H9 (cell line): Measurements from ENCODE around the gene JAKMIP1. TPM values are rescaled to one million over a fixed set of nuclear protein-coding genes. Genes with fewer than 3 reads are reported as not detected.

Experiments used
- DNase-seq: peaks from one replicate; pipeline ENCODE4 v3.0.0-alpha.2; 2017
- H2AFZ ChIP-seq: one replicate; pipeline ENCODE4 v1.6.1; 2013; ENCODE audit warnings: mild to moderate bottlenecking, low read length, control low read depth, moderate library complexity
- H2AK5ac ChIP-seq: 2 replicates; pipeline ENCODE4 v1.6.1; 2013; ENCODE audit warnings: low read length, control low read depth, mixed read lengths; ENCODE audit not compliant: insufficient read length
- H2BK120ac ChIP-seq: one replicate; pipeline ENCODE4 v1.6.1; 2013; ENCODE audit warnings: low read depth, mild to moderate bottlenecking, low read length, control low read depth, inconsistent platforms; ENCODE audit not compliant: poor library complexity, severe bottlenecking
- H2BK12ac ChIP-seq: 2 replicates; pipeline ENCODE4 v1.6.1; 2013; ENCODE audit warnings: low read length, control low read depth, mixed read lengths, low read depth; ENCODE audit not compliant: insufficient read length
- H2BK15ac ChIP-seq: 2 replicates; pipeline ENCODE4 v1.6.1; 2013; ENCODE audit warnings: low read depth, low read length, control low read depth
- H2BK20ac ChIP-seq: one replicate; pipeline ENCODE4 v1.6.1; 2013; ENCODE audit warnings: low read depth, mild to moderate bottlenecking, low read length, control low read depth, inconsistent platforms; ENCODE audit not compliant: poor library complexity, severe bottlenecking
- H2BK5ac ChIP-seq: 2 replicates; pipeline ENCODE4 v1.6.1; 2013; ENCODE audit warnings: low read length, control low read depth, mixed read lengths; ENCODE audit not compliant: insufficient read length
- H3K14ac ChIP-seq: 2 replicates; pipeline ENCODE4 v1.6.1; 2013; ENCODE audit warnings: low read length, control low read depth; ENCODE audit not compliant: insufficient read depth
- H3K18ac ChIP-seq: 2 replicates; pipeline ENCODE4 v1.6.1; 2013; ENCODE audit warnings: low read depth, mild to moderate bottlenecking, mixed read lengths, low read length, control low read depth; ENCODE audit not compliant: insufficient read length
- H3K23ac ChIP-seq: 2 replicates; pipeline ENCODE4 v1.6.1; 2013; ENCODE audit warnings: low read length, control low read depth, mixed read lengths, low read depth; ENCODE audit not compliant: insufficient read length
- H3K23me2 ChIP-seq: 2 replicates; pipeline ENCODE4 v1.6.1; 2013; ENCODE audit warnings: low read depth, mild to moderate bottlenecking, mixed read lengths, low read length, control low read depth; ENCODE audit not compliant: insufficient read length, poor library complexity, severe bottlenecking
- H3K27ac ChIP-seq: 2 replicates; pipeline ENCODE4 v1.5.1; 2013; ENCODE audit warnings: low read length, control low read depth, mixed read lengths, low read depth; ENCODE audit not compliant: insufficient read length
- H3K27me3 ChIP-seq: 2 replicates; pipeline ENCODE4 v1.6.1; 2013; ENCODE audit warnings: low read length, control low read depth, inconsistent platforms; ENCODE audit not compliant: insufficient read depth
- H3K4ac ChIP-seq: 2 replicates; pipeline ENCODE4 v1.6.1; 2013; ENCODE audit warnings: low read depth, mild to moderate bottlenecking, control low read depth, inconsistent platforms, low read length, moderate library complexity
- H3K4me1 ChIP-seq: 2 replicates; pipeline ENCODE4 v1.6.1; 2013; ENCODE audit warnings: low read length, control low read depth, inconsistent platforms; ENCODE audit not compliant: insufficient read depth
- H3K4me2 ChIP-seq: 2 replicates; pipeline ENCODE4 v1.6.1; 2013; ENCODE audit warnings: low read length, control low read depth, mixed read lengths; ENCODE audit not compliant: insufficient read length, insufficient read depth
- H3K56ac ChIP-seq: 2 replicates; pipeline ENCODE4 v1.6.1; 2013; ENCODE audit warnings: low read depth, mild to moderate bottlenecking, mixed read lengths, low read length, control low read depth; ENCODE audit not compliant: insufficient read length
- H3K79me1 ChIP-seq: 2 replicates; pipeline ENCODE4 v1.6.1; 2013; ENCODE audit warnings: low read depth, mild to moderate bottlenecking, moderate library complexity, low read length, control low read depth, inconsistent platforms; ENCODE audit not compliant: insufficient read depth, poor library complexity, severe bottlenecking
- H3K79me2 ChIP-seq: 2 replicates; pipeline ENCODE4 v1.6.1; 2013; ENCODE audit warnings: low read length, control low read depth, inconsistent platforms; ENCODE audit not compliant: insufficient read depth
- H3K9ac ChIP-seq: 2 replicates; pipeline ENCODE4 v1.6.1; 2013; ENCODE audit warnings: low read length, control low read depth, mixed read lengths; ENCODE audit not compliant: insufficient read length; ENCODE audit errors: extremely low read depth
- H3K9me3 ChIP-seq: one replicate; pipeline ENCODE4 v1.6.1; 2013; ENCODE audit warnings: low read depth, low read length, inconsistent platforms; ENCODE audit not compliant: control insufficient read depth
- H3T11ph ChIP-seq: one replicate; pipeline ENCODE4 v1.6.1; 2013; ENCODE audit warnings: mild to moderate bottlenecking, low read length, control low read depth, inconsistent platforms
- H4K20me1 ChIP-seq: one replicate; pipeline ENCODE4 v1.6.1; 2013; ENCODE audit not compliant: control insufficient read depth, insufficient read length, insufficient read depth
- H4K5ac ChIP-seq: 2 replicates; pipeline ENCODE4 v1.6.1; 2013; ENCODE audit warnings: low read depth, mild to moderate bottlenecking, mixed read lengths, low read length, control low read depth; ENCODE audit not compliant: insufficient read length
- H4K8ac ChIP-seq: replicated peaks from 2 replicates; pipeline ENCODE4 v1.6.1; 2013; ENCODE audit warnings: low read length, control low read depth, mixed read lengths, low read depth; ENCODE audit not compliant: insufficient read length
- H4K91ac ChIP-seq: 2 replicates; pipeline ENCODE4 v1.6.1; 2013; ENCODE audit warnings: low read depth, mild to moderate bottlenecking, moderate library complexity, mixed read lengths, low read length, control low read depth; ENCODE audit not compliant: insufficient read length
- H3K27ac Mint-ChIP-seq, 3 experiments: 2 replicates in 2 of 3; 3 replicates in 1 of 3; pipeline ENCODE4 v1.8.0; 2020 to 2021; ENCODE audit warnings: mixed read lengths in 3 of 3, mild to moderate bottlenecking in 1 of 3, moderate library complexity in 1 of 3
- H3K27me3 Mint-ChIP-seq: 2 replicates; pipeline ENCODE4 v1.8.0; 2021; ENCODE audit warnings: low read depth, mild to moderate bottlenecking, moderate library complexity, mixed read lengths
- H3K36me3 Mint-ChIP-seq, 3 experiments: 2 replicates in 2 of 3; 3 replicates in 1 of 3; pipeline ENCODE4 v1.8.0; 2020 to 2021; ENCODE audit warnings: low read depth in 3 of 3, mixed read lengths in 3 of 3; ENCODE audit not compliant: insufficient read depth in 1 of 3
- H3K4me1 Mint-ChIP-seq, 2 experiments: 2 replicates each; pipeline ENCODE4 v1.8.0; 2020; ENCODE audit warnings: mixed read lengths in 2 of 2
- H3K4me3 Mint-ChIP-seq, 2 experiments: 2 replicates in 1 of 2; 3 replicates in 1 of 2; pipeline ENCODE4 v1.8.0; 2020 to 2021; ENCODE audit warnings: mild to moderate bottlenecking in 2 of 2, mixed read lengths in 2 of 2, moderate library complexity in 1 of 2
- H3K9me3 Mint-ChIP-seq, 2 experiments: 2 replicates in 1 of 2; 3 replicates in 1 of 2; pipeline ENCODE4 v1.8.0; 2020; ENCODE audit warnings: mild to moderate bottlenecking in 2 of 2, mixed read lengths in 2 of 2, moderate library complexity in 1 of 2
- WGBS: extraction: QIAGEN DNeasy Blood & Tissue Kit; methylation state at CpG from one replicate; pipeline ENCODE4 v1.1.7; 2013; ENCODE audit warnings: missing lambda C conversion rate, low lambda C conversion rate, mixed read lengths; ENCODE audit not compliant: insufficient read length; ENCODE audit errors: extremely low coverage; 5-methylcytosine and 5-hydroxymethylcytosine counted together
- total RNA-seq: library from RNA; stranded (reverse); gene quantifications from 2 replicates; pipeline ENCODE4 v1.2.1, GENCODE V29; 2021
- TF ChIP-seq, protein P1 (sequence below): fragments of 200-600 bp; sonication (generic); conservative IDR thresholded peaks from 3 replicates; pipeline ENCODE4 v1.8.0; 2021; ENCODE audit warnings: antibody characterized with exemption, mild to moderate bottlenecking

JAKMIP1 gene
- total RNA-seq, 1 experiment from 2014 or later, result 1.5 TPM

DNA sequence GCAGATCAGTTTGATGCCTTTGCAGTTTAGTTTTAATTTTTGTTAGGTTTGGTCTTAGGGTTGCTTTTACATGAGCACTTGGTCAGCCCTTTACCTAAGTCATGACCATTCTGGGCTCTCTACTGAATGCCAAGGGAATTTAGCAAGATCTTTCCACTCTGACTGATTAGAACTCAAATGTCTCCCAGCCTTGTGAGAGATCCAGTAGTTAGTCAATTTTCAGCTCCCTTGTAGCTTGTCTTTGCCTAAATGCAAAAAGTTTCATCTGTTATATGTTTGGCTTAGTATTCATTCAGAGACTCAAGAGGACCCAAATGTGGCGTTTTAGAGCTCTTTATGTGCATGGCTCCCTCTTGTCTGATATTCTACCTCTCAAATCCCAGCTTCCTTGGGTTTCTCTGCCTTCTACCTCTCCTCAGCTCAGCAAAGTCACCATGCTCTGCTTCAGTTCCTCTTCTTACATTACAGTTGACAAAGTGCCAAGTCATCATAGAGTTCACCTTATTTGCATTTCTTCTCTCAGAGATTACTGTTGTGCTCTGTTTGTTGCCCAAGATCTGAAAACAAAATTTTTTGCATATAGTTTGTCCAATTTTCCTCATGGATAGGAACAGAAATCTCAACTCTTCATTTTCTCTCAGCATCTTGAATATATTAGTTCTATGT is 17.5 kb upstream of the JAKMIP1 start:
- DNase-seq, result no peak
- Histone ChIP-seq H3K56ac (no peak overlapping the region), H3K23me2 (no peaks in the 10 kb centered on the region), H4K8ac (no peak overlapping the region), H3K4me1 (no peaks in the 10 kb centered on the region), H2BK5ac (no peak overlapping the region), H3K4ac (no peak overlapping the region), H3K14ac (no peak overlapping the region), H2AK5ac (no peak overlapping the region), H2BK120ac (no peak overlapping the region), H4K20me1 (no peaks in the 10 kb centered on the region), H3K4me2 (no peak overlapping the region), H3K79me1 (no peaks in the 10 kb centered on the region), H3K27ac (no peak overlapping the region), H2BK15ac (no peak overlapping the region), H4K91ac (no peak overlapping the region), H3K18ac (no peak overlapping the region), H3K23ac (no peak overlapping the region), H2BK20ac (no peak overlapping the region), H4K5ac (no peak overlapping the region), H2AFZ (no peak overlapping the region), H3K9me3 (no peaks in the 10 kb centered on the region), H2BK12ac (no peak overlapping the region), H3T11ph (no peak overlapping the region), H3K9ac (no peak overlapping the region), H3K27me3 (peaks cover 3% of the 10 kb centered on the region; the same call in 1 of the 2 replicates), H3K79me2 (no peaks in the 10 kb centered on the region)
- WGBS, result no CpG with 5 or more reads among the region's 1 CpG
- TF ChIP-seq, protein P1, sequence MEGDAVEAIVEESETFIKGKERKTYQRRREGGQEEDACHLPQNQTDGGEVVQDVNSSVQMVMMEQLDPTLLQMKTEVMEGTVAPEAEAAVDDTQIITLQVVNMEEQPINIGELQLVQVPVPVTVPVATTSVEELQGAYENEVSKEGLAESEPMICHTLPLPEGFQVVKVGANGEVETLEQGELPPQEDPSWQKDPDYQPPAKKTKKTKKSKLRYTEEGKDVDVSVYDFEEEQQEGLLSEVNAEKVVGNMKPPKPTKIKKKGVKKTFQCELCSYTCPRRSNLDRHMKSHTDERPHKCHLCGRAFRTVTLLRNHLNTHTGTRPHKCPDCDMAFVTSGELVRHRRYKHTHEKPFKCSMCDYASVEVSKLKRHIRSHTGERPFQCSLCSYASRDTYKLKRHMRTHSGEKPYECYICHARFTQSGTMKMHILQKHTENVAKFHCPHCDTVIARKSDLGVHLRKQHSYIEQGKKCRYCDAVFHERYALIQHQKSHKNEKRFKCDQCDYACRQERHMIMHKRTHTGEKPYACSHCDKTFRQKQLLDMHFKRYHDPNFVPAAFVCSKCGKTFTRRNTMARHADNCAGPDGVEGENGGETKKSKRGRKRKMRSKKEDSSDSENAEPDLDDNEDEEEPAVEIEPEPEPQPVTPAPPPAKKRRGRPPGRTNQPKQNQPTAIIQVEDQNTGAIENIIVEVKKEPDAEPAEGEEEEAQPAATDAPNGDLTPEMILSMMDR, result no peak
- Mint-ChIP-seq H3K4me3 (no peak overlapping the region), H3K36me3 (no peaks in the 10 kb centered on the region), H3K9me3 (peaks cover 0 to 3% of the 10 kb centered on the region in 2 experiments; a peak in 2 of 5 replicates), H3K4me1 (peaks cover 3 to 11% of the 10 kb centered on the region in 2 experiments; a peak in 3 of 4 replicates), H3K27ac (no peak overlapping the region), H3K27me3 (peaks cover 56% of the 10 kb centered on the region)
